ENCODE results near the gene MATN1. TPM values are rescaled to one million over a fixed set of nuclear protein-coding genes. Genes with fewer than 3 reads are reported as not detected.

Gene MATN1
- total RNA-seq, 2 donors from 2014 or later = 2.1 to 3.7 TPM

Other genes with a start within 250 kb of the MATN1 start
- 100 to 1,000 TPM; 563 to 601 TPM for gene LAPTM5, start 34.2 kb upstream of the MATN1 start, total RNA-seq
- gene SDC3, start 185.2 kb upstream of the MATN1 start, total RNA-seq = under 1 TPM; 0.32 to 0.34 TPM